ENCODE measurements around the gene SPOP. TPM values are rescaled to one million over a fixed set of nuclear protein-coding genes. Genes with fewer than 3 reads are reported as not detected.

SPOP gene
- total RNA-seq, 4 donors from 2014 or later = 27.5 to 57.5 (median 53.5) TPM

DNA sequence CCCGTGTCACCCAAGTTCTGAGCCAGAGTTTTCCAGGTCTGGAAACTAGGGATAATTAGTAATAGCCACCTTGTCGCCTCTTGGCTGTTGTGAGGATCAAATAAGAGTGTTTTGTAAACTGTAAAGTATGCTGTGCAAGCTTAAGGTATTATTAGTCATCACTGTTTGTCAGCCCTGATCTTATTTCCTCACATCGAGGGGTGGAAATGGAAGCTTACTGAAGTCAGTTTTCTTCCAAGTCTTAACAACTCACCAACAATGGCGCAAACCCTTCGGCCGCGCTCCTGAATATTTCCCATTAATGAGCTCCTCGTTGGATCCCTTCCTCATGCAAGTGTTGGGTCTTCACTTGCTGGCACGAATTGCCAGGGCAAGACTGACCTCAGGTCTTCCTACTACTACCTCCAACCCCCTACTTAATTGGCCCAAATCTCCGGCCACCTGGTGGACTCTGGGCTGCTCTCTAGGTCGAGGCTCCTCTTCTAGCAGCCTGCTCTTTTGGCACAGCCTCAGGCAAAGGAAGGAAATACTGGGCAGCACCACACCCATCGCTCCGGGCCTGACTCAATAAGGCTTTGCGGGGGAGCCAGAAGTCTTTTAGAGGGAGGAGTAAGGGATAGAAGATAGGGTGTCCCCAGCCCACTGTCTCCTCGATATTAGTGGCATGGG is 30.8 kb upstream of the SPOP start:
- Histone ChIP-seq H3K27me3 (no peaks in the 10 kb centered on the region), H3K9me3 (no peaks in the 10 kb centered on the region), H3K36me3 (peaks cover 0 to 23% of the 10 kb centered on the region in 2 donors), H3K4me1 (peaks cover 21 to 24% of the 10 kb centered on the region in 2 donors), H3K27ac (peak overlapping the region; percentile 87 to 96 (median 94)), H3K4me3 (peak overlapping the region; percentile 60 to 99 (median 93))
- ATAC-seq (no peak), DNase-seq (no peak)
- intact Hi-C loops (cut with DNase I; ENCODE audit: low total_unique reads) (loop anchor here (1.0 to 10.0 kb wide), 5 partner anchors 54 to 294 kb away; partner anchors contain the start of genes FAM117A, KAT7, NGFR and PHB1), in situ Hi-C loops (cut with MboI; ENCODE audit: low sequenced_read_pairs in 4 of 4) (loop anchor here in 2 of 4 donors (5.0 to 25.0 kb wide), 3 partner anchors 74 to 296 kb away; partner anchors contain the start of genes KAT7 (in 1 of the 2) and PHB1 (in 1 of the 2))
- TF ChIP-seq POLR2A (IDR thresholded peaks at IDR 0.05) = no peak
- TF ChIP-seq, protein P1, sequence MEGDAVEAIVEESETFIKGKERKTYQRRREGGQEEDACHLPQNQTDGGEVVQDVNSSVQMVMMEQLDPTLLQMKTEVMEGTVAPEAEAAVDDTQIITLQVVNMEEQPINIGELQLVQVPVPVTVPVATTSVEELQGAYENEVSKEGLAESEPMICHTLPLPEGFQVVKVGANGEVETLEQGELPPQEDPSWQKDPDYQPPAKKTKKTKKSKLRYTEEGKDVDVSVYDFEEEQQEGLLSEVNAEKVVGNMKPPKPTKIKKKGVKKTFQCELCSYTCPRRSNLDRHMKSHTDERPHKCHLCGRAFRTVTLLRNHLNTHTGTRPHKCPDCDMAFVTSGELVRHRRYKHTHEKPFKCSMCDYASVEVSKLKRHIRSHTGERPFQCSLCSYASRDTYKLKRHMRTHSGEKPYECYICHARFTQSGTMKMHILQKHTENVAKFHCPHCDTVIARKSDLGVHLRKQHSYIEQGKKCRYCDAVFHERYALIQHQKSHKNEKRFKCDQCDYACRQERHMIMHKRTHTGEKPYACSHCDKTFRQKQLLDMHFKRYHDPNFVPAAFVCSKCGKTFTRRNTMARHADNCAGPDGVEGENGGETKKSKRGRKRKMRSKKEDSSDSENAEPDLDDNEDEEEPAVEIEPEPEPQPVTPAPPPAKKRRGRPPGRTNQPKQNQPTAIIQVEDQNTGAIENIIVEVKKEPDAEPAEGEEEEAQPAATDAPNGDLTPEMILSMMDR (IDR thresholded peaks at IDR 0.05 in 4 of 5, conservative IDR thresholded peaks at IDR 0.05 in 1 of 5) = no peak

DNA sequence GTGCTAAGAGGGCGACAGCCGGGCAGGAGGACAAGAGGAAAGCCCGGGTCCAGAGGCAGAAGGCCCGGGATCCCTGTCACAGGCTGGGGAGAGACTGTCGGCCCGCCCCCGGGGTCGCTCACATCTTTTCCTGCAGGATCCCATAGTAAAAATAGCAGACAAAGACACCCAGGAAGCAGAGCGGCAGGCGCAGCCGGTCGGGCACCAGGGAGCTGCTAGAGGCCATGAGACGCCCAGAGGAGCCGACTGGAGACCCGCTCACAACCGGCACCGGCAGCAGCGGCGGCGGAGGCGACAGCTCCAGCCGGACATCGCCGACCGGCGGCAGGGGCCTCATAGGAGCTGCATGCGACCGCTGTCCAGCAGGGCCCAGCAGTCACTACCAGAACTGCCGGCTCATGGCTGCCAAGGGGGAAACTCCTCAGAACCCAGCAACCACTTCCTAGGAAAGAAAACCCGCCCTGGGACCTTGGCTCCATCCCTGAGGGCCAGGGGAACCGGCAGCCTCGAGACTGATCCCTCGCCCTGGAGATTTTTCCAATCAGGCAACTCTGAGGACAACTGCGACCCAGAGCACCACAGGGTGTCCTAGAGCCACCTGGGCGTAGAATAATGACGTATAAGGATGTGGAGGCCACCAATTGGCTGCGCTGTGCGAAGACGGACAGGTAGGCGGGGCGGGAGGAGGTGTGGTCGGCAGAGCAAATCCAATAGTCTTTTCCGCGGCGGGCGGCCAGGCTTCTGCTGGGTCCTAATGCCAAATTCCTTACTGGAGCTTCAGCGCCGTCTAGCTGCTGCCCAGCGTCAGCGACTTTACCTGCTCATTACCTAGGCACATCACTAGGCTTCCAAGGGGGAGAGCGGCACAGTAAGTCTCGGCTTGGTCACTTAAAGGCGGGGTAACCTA is 30.0 kb upstream of the SPOP start, which contains the start of gene SLC35B1:
TSS of gene SLC35B1 (minus strand) at position 357 of the 907 bp plus-strand sequence. CDS start at position 226, 131 bp downstream.
- Histone ChIP-seq H3K9me3 (no peaks in the 10 kb centered on the region), H3K4me3 (peak within 1 kb of the TSS; percentile 84 to 99 (median 93)), H3K27ac (peak within 1 kb of the TSS; percentile 87 to 96 (median 94)), H3K27me3 (no peaks in the 10 kb centered on the region), H3K36me3 (peaks cover 0 to 31% of the 10 kb centered on the region in 2 donors), H3K4me1 (peaks cover 21 to 24% of the 10 kb centered on the region in 2 donors)
- in situ Hi-C loops (cut with MboI; ENCODE audit: low sequenced_read_pairs in 4 of 4) = loop anchor here in 2 of 4 donors (5.0 to 25.0 kb wide), 3 partner anchors 74 to 296 kb away; partner anchors contain the start of genes KAT7 (in 1 of the 2) and PHB1 (in 1 of the 2)
- TF ChIP-seq POLR2A (IDR thresholded peaks at IDR 0.05) = peak; percentile 65 to 82
- TF ChIP-seq, protein P1 (IDR thresholded peaks at IDR 0.05 in 4 of 5, conservative IDR thresholded peaks at IDR 0.05 in 1 of 5) = peak; percentile 54 to 77 (median 68)
- DNase-seq (peak; percentile 99), ATAC-seq (peak; percentile 99)
- intact Hi-C loops (cut with DNase I; ENCODE audit: low total_unique reads) = loop anchor here (1.0 to 10.0 kb wide), 5 partner anchors 54 to 293 kb away; partner anchors contain the start of genes FAM117A, KAT7, NGFR and PHB1

DNA sequence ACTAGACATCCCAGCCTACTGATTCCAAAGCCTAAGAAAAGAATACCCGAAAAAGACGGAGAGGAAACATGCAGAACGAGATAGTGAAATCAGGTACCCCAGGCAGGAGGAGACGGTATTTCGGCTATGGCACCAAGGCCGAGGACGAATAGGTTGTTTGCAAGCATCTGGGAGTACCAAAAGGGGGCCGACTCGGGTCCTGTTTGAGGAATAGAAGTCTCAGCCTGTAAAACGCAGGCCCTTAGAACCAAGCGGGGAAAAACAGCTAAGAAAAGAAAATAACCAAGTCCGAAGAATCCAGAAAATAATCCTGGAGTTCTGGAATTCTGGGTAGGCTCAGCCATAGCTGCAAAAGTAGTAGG is 29.3 kb upstream of the SPOP start:
- peaks cover 0 to 37% of the 10 kb centered on the region in 2 donors for H3K36me3 ChIP-seq
- in situ Hi-C loops (cut with MboI; ENCODE audit: low sequenced_read_pairs in 4 of 4) (loop anchor here in 2 of 4 donors (5.0 to 25.0 kb wide), 3 partner anchors 75 to 295 kb away; partner anchors contain the start of genes KAT7 (in 1 of the 2) and PHB1 (in 1 of the 2)), intact Hi-C loops (cut with DNase I; ENCODE audit: low total_unique reads) (loop anchor here (5.0 to 10.0 kb wide), 4 partner anchors 55 to 292 kb away; partner anchors contain the start of genes FAM117A, NGFR and PHB1)
- no peak for ATAC-seq
- H3K27me3 ChIP-seq = no peaks in the 10 kb centered on the region
- H3K4me1 ChIP-seq = peaks cover 21 to 24% of the 10 kb centered on the region in 2 donors
- no peak for DNase-seq
- peak overlapping the region; percentile 84 to 99 (median 93) for H3K4me3 ChIP-seq
- TF ChIP-seq POLR2A (IDR thresholded peaks at IDR 0.05) = no peak
- TF ChIP-seq, protein P1 (IDR thresholded peaks at IDR 0.05 in 4 of 5, conservative IDR thresholded peaks at IDR 0.05 in 1 of 5) = no peak
- H3K9me3 ChIP-seq = no peaks in the 10 kb centered on the region
- H3K27ac ChIP-seq = peak overlapping the region; percentile 87 to 96 (median 94)

DNA sequence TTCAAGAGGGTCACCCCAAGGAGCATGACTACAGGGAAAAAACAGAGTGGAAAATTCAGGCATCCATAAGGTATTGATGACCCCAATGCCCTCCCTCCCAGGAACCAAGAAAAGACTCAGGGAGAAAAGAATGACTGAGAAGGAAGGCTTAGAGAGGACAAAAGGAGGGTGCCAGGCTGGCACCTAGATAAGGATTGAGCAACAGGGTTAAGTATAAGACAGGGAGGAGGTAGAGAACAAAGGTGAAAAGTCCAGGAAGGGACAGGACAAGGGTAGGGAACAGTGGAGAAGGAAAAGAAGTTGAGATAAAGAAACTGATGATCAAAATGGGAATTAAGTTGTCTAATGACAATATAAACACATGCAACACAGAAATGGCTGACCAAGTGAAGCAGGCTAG is 27.4 kb upstream of the SPOP start:
- peaks cover 0 to 57% of the 10 kb centered on the region in 2 donors for H3K36me3 ChIP-seq
- H3K4me1 ChIP-seq = peaks cover 21 to 24% of the 10 kb centered on the region in 2 donors
- H3K27ac ChIP-seq = no peak overlapping the region
- no peak for DNase-seq
- intact Hi-C loops (cut with DNase I; ENCODE audit: low total_unique reads) (loop anchor here (5.0 to 10.0 kb wide), 4 partner anchors 57 to 290 kb away; partner anchors contain the start of genes FAM117A, NGFR and PHB1), in situ Hi-C loops (cut with MboI; ENCODE audit: low sequenced_read_pairs in 4 of 4) (loop anchor here in 2 of 4 donors (5.0 to 25.0 kb wide), 3 partner anchors 77 to 293 kb away; partner anchors contain the start of genes KAT7 (in 1 of the 2) and PHB1 (in 1 of the 2))
- no peaks in the 10 kb centered on the region for H3K27me3 ChIP-seq
- ATAC-seq = no peak
- TF ChIP-seq, protein P1 (IDR thresholded peaks at IDR 0.05 in 4 of 5, conservative IDR thresholded peaks at IDR 0.05 in 1 of 5) = no peak
- TF ChIP-seq POLR2A (IDR thresholded peaks at IDR 0.05) = no peak
- no peaks in the 10 kb centered on the region for H3K9me3 ChIP-seq
- no peak overlapping the region for H3K4me3 ChIP-seq

Data from gastrocnemius medialis (tissue), 4 donors.